Measurements from ENCODE around the gene MOSMO. TPM values are rescaled to one million over a fixed set of nuclear protein-coding genes. Genes with fewer than 3 reads are reported as not detected.

Gene MOSMO
- total and polyA plus RNA-seq, 2 donors (not counting 3 experiments of a cell fraction or from before 2014, with no cell fraction given), result 15.9 to 22.0 TPM

- ChIA-PET POLR2A (no interaction called here), CTCF (no interaction called here)
- Histone ChIP-seq H3K4me2 (ENCODE audit: insufficient read depth, low read length) (no peak overlapping the region), H3K79me2 (ENCODE audit: control insufficient read depth, insufficient read depth, low read length) (peaks cover 22% of the 10 kb centered on the region), H3K27ac (ENCODE audit: insufficient read depth, low read depth, low read length) (no peak overlapping the region), H3K9me3 (replicated peaks; ENCODE audit: control insufficient read depth, insufficient read depth, low read length) (no peaks in the 10 kb centered on the region), H3K27me3 (ENCODE audit: control insufficient read depth in 2 of 2, insufficient read depth in 2 of 2, low read length in 2 of 2) (no peaks in the 10 kb centered on the region), H2AFZ (ENCODE audit: low read depth, low read length) (no peak overlapping the region), H3K4me1 (ENCODE audit: control insufficient read depth, extremely low read depth, insufficient read depth, low read length) (peaks cover 6% of the 10 kb centered on the region), H3K36me3 (ENCODE audit: control insufficient read depth in 2 of 2, extremely low read depth in 1 of 2, insufficient read depth in 2 of 2, low read length in 2 of 2) (peaks cover 21 to 35% of the 10 kb centered on the region in 2 experiments), H3K9ac (replicated peaks; ENCODE audit: extremely low read depth, insufficient read depth, low read length) (no peak overlapping the region), H3K4me3 (replicated peaks in 1 of 3; ENCODE audit: insufficient read depth in 1 of 3, low read depth in 1 of 3, low read length in 3 of 3) (no peak overlapping the region), H3K9me1 (replicated peaks; ENCODE audit: control insufficient read depth, extremely low read depth, insufficient read depth, low read length) (no peaks in the 10 kb centered on the region), H4K20me1 (replicated peaks; ENCODE audit: control insufficient read depth, extremely low read depth, insufficient read depth, low read length) (no peaks in the 10 kb centered on the region)
- intact Hi-C loops (cut with micrococcal nuclease) (no loop called here), dilution Hi-C loops (cut with MboI; ENCODE audit: extremely low pct_ligation_motif_present, low sequenced_read_pairs) (no loop called here)
- no peak for DNase-seq (ENCODE audit: low read depth, low spot score)
- BruUV-seq (replicated peaks), result no TSS peak
- no peak for TF ChIP-seq GATA2 (IDR thresholded peaks at IDR 0.05; ENCODE audit: insufficient read depth, insufficient read length, low read depth, low read length)
- no peak for TF ChIP-seq MYC (IDR thresholded peaks at IDR 0.05; ENCODE audit: low read depth, low read length)
- no peak for TF ChIP-seq CTCF (IDR thresholded peaks at IDR 0.05; ENCODE audit: extremely low read depth in 1 of 2, insufficient read depth in 1 of 2, low read depth in 1 of 2, low read length in 2 of 2)
- no peak for TF ChIP-seq POLR2A (IDR thresholded peaks at IDR 0.05; ENCODE audit: low read depth, low read length)
- TF ChIP-seq EZH2 (IDR thresholded peaks at IDR 0.05; ENCODE audit: borderline replicate concordance, low read depth, low read length, severe bottlenecking), result no peak
- TF ChIP-seq JUN (IDR thresholded peaks at IDR 0.05; ENCODE audit: borderline replicate concordance, insufficient read depth, insufficient read length, low read depth), result no peak
- TF ChIP-seq FOS (IDR thresholded peaks at IDR 0.05; ENCODE audit: borderline replicate concordance, insufficient read depth, low read length), result no peak
- TF ChIP-seq POLR2AphosphoS5 (IDR thresholded peaks at IDR 0.05; ENCODE audit: insufficient read depth, low read depth, low read length), result no peak
- FAIRE-seq, result no peak
These were observed 48.9 kb upstream of the MOSMO start for GRCh38 chr16:21959050-21959449.

Measured in endothelial cell of umbilical vein (primary cell).